BLaER1 treated with 17β-estradiol and CSF1 and Interleukin-3, amounts not matched to agents 10 nM and 100 nM (cell line): ENCODE results near the gene CARMIL3.

ENCODE experiments used
- H3K27ac ChIP-seq, 11 experiments: shearing (Covaris generic); formaldehyde crosslinking; 2 replicates each; pipeline ENCODE4 v1.8.1; 2022
- H3K27me3 ChIP-seq, 11 experiments: shearing (Covaris generic); formaldehyde crosslinking; 2 replicates each; pipeline ENCODE4 v1.8.1; 2022
- H3K36me3 ChIP-seq, 11 experiments: shearing (Covaris generic); formaldehyde crosslinking; 2 replicates each; pipeline ENCODE4 v1.8.1; 2022
- H3K4me1 ChIP-seq, 10 experiments: shearing (Covaris generic); formaldehyde crosslinking; 2 replicates each; pipeline ENCODE4 v1.8.1; 2022
- H3K4me2 ChIP-seq, 11 experiments: shearing (Covaris generic); formaldehyde crosslinking; 2 replicates each; pipeline ENCODE4 v1.8.1; 2022
- H3K4me3 ChIP-seq, 10 experiments: shearing (Covaris generic); formaldehyde crosslinking; 2 replicates each; pipeline ENCODE4 v1.8.1; 2022
- H3K9ac ChIP-seq, 11 experiments: shearing (Covaris generic); formaldehyde crosslinking; 2 replicates each; pipeline ENCODE4 v1.8.1; 2022
- H3K9me3 ChIP-seq, 11 experiments: shearing (Covaris generic); formaldehyde crosslinking; replicated peaks in 1 of 11; 2 replicates each; pipeline ENCODE4 v1.8.1; 2022
- H4K20me1 ChIP-seq, 11 experiments: shearing (Covaris generic); formaldehyde crosslinking; 2 replicates each; pipeline ENCODE4 v1.8.1; 2022
- Cebpa-rat ChIP-seq, 11 experiments: shearing (Covaris generic); IDR thresholded peaks; 2 replicates each; pipeline ENCODE4 v1.8.1; 2022

The CARMIL3 gene

DNA sequence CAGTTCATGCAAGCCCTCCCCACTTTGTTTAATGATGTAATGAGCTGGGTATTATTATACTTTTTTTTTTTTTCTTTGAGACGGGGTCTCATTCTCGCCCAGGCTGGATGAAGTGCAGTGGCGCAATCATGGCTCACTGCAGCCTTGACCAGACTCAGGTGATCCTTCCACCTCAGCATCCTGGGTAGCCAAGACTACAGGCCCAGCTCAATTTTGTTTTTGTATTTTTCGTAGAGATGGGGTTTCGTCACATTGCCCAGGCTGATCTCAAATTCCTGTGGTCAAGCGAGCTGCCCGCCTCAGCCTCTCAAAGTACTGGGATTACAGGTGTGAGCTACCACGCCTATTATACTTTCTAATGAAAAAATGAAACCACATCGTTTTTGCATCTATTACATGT lies 58.3 kb downstream of the CARMIL3 start:
- Histone ChIP-seq H3K9me3 (peaks cover 0 to 2% (median 0%) of the 10 kb centered on the region in 11 experiments; a peak in 3 of 22 replicates), H3K27ac (no peak overlapping the region)

DNA sequence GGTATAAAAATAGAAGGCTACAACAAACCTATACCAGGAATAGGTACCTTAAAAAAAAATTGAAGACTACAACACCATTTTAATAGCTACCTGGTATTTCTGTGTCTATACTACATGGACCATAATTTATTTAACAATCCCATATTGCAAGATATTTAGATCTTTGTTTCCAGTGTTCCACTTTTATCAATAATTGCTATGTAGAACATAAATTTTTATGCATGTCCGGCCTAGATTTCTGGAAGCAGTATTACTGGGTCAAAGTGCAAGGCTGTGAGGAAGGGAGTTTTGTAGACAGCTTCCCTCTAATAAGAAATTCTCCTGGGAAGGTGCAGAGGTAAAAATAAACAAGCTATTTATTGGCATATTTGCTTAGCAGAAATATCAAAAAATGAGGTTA lies 58.7 kb downstream of the CARMIL3 start:
- no peak overlapping the region for H3K4me3 ChIP-seq
- H3K4me1 ChIP-seq, result peaks cover 21 to 46% (median 28%) of the 10 kb centered on the region in 10 experiments
- H3K9me3 ChIP-seq, result no peaks in the 10 kb centered on the region
- H3K4me2 ChIP-seq, result 0 out of 22 replicates have a peak overlapping the region, but pooled peaks of 2 of the 11 experiments have one; percentile 2 to 15
- no peaks in the 10 kb centered on the region; a peak in 3 of 22 replicates for H4K20me1 ChIP-seq
- H3K36me3 ChIP-seq, result peaks cover 0 to 4% (median 0%) of the 10 kb centered on the region in 11 experiments; a peak in 1 of 22 replicates
- no peak for TF ChIP-seq Cebpa-rat (IDR thresholded peaks at IDR 0.05)
- no peak overlapping the region for H3K27ac ChIP-seq
- no peaks in the 10 kb centered on the region for H3K27me3 ChIP-seq
- no peak overlapping the region for H3K9ac ChIP-seq

More for the DNA sequence above, 58.3 kb downstream of the CARMIL3 start:
- H3K4me3 ChIP-seq, result no peak overlapping the region
- H3K27me3 ChIP-seq, result no peaks in the 10 kb centered on the region
- no peak overlapping the region for H3K9ac ChIP-seq
- no peak for TF ChIP-seq Cebpa-rat (IDR thresholded peaks at IDR 0.05)
- H3K4me2 ChIP-seq, result peak overlapping the region in 2 of 11 experiments; percentile 2 to 17; a peak in 1 of 22 replicates
- H4K20me1 ChIP-seq, result no peaks in the 10 kb centered on the region; a peak in 1 of 22 replicates
- H3K36me3 ChIP-seq, result peaks cover 0 to 7% (median 2%) of the 10 kb centered on the region in 11 experiments; a peak in 12 of 22 replicates
- H3K4me1 ChIP-seq, result peaks cover 19 to 47% (median 27%) of the 10 kb centered on the region in 10 experiments

DNA sequence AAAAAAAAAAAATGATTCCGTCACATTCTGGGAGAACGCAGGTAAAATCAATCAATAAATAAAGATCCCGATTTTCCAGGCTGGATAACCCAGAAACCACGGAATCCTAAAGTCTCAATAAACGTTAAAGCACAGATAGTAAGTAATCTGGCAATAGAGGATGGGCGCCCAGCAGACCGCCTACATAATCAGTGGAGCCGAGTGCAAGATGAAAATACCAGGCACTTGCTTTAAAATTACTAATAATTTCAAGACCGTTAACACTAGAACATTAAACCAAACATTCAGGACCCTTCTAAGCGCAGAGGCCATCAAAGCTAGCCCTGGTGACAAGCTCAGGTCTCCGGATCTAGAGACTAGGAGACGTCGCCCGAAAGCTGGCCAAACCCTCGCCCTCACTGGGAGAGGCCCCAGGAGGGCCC lies 61.6 kb downstream of the CARMIL3 start:
- Histone ChIP-seq H3K27ac (peak overlapping the region; percentile 87 to 99 (median 96)), H3K36me3 (peaks cover 16 to 27% (median 19%) of the 10 kb centered on the region in 11 experiments), H3K4me3 (peak overlapping the region; percentile 71 to 88 (median 76)), H3K27me3 (no peaks in the 10 kb centered on the region), H3K4me1 (peaks cover 25 to 52% (median 41%) of the 10 kb centered on the region in 10 experiments), H4K20me1 (peaks cover 0 to 8% (median 0%) of the 10 kb centered on the region in 11 experiments; a peak in 3 of 22 replicates), H3K4me2 (peak overlapping the region; percentile 80 to 99 (median 96)), H3K9me3 (no peaks in the 10 kb centered on the region), H3K9ac (peak overlapping the region; percentile 85 to 97 (median 90))
- TF ChIP-seq Cebpa-rat (IDR thresholded peaks at IDR 0.05), result no peak

DNA sequence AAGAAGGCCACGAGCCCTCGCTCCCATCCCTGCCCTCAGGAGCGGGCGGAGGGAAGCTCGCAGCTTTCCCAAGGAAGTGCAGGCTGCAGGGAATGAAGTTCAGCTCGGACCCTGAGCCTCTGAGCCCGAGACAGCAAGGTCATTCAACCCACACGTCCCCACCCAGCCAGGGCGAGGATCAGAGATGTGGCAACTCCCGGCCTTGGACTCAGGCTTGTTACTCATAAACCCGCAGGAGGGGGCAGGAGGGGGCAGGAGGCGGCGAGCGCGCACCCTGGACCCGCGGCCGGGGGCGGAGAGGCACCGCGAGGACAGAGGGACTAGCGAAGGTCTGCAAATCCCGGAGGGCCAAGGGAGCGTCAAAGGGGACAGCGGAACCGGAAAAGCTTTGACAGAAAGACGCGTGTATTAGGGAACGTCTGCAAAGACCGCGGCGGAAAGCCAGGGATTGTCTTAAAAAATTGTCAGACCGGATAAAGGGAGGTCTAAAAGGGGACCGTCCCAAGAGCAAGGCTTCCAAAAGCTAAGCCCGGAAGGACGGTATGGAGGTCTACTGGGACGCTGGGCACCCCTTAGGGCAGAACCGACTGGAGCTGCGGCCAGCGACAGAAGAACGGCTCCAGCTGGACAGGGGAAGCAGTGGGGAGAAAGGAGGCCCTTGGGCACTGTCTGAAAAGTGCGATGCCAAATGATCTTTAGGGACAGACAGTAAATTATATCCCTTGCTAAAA lies 62.2 kb downstream of the CARMIL3 start:
- Histone ChIP-seq H4K20me1 (peaks cover 0 to 8% (median 0%) of the 10 kb centered on the region in 11 experiments; a peak in 3 of 22 replicates), H3K36me3 (peaks cover 21 to 33% (median 24%) of the 10 kb centered on the region in 11 experiments), H3K4me3 (peak overlapping the region; percentile 71 to 88 (median 76)), H3K27ac (peak overlapping the region; percentile 87 to 99 (median 96)), H3K27me3 (no peaks in the 10 kb centered on the region), H3K4me1 (peaks cover 21 to 46% (median 35%) of the 10 kb centered on the region in 10 experiments), H3K9ac (peak overlapping the region; percentile 85 to 97 (median 90)), H3K9me3 (no peaks in the 10 kb centered on the region), H3K4me2 (peak overlapping the region; percentile 80 to 99 (median 96))
- TF ChIP-seq Cebpa-rat (IDR thresholded peaks at IDR 0.05), result peak in 5 of 11 experiments; percentile 37 to 71 (median 54); a peak in 7 of 22 replicates

DNA sequence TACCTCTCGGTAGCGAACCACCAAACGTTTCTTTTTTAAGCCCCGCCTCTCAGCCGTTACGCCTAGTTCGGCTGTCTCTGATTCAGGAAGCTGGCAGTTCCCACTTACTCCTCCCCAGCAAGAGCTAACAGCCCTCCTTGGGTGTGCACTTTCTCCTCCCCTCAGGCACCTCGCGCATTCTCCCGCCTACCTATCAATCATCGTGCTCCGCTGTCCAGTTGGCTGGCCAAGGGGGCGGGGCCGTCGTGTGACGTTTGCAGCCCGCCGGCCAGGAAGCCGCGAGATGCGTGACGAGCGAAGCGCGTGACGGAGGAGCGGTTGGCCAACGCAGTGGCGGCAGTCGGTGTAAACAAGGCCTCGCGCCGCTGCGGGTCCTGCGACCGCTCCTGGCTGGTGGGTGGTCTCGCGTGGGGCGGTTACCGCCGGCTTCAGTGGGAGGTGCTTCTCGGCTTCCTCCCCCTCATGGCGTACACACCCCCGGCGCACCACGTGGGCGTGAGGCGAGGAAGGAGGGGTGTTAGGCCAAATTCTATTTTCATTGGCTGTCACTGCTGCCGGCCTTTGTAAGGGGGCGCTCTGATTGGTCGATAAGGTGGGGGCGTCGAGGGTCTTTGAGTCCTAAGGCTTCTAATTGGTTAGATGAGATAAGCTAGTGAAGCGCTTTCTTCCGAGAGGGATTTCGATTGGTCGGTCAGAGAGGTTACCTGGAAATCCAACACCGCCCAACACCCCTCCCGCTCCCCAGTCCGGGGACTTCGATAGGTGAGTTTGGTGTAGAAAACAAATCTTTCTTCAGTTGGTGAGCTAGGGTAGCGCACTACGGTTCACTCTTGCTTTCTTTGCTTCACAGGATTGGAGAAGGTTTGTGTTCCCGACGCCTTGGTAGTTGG lies 63.0 kb downstream of the CARMIL3 start, which contains the start of the genes DCAF11 and NRL:
Gene DCAF11, plus strand, starts transcription at position 246 of the 890 bp plus-strand sequence. CDS start 818 bp downstream, outside the sequence.
Gene NRL, minus strand, starts transcription at position 418 of the 890 bp plus-strand sequence. CDS start 32,101 bp downstream, outside the sequence.
- H3K36me3 ChIP-seq, result peaks cover 29 to 41% (median 32%) of the 10 kb centered on the region in 11 experiments
- peak within 1 kb of the TSS; percentile 85 to 97 (median 90) for H3K9ac ChIP-seq
- H3K4me3 ChIP-seq, result peak within 1 kb of the TSS; percentile 71 to 88 (median 76)
- peak within 1 kb of the TSS; percentile 96 to 100 (median 98) for H3K4me2 ChIP-seq
- peak within 1 kb of the TSS; percentile 87 to 99 (median 96) for H3K27ac ChIP-seq
- no peak for TF ChIP-seq Cebpa-rat (IDR thresholded peaks at IDR 0.05)
- peaks cover 21 to 40% (median 31%) of the 10 kb centered on the region in 10 experiments for H3K4me1 ChIP-seq
- no peaks in the 10 kb centered on the region for H3K9me3 ChIP-seq
- H3K27me3 ChIP-seq, result no peaks in the 10 kb centered on the region
- H4K20me1 ChIP-seq, result peaks cover 0 to 8% (median 0%) of the 10 kb centered on the region in 11 experiments; a peak in 3 of 22 replicates

DNA sequence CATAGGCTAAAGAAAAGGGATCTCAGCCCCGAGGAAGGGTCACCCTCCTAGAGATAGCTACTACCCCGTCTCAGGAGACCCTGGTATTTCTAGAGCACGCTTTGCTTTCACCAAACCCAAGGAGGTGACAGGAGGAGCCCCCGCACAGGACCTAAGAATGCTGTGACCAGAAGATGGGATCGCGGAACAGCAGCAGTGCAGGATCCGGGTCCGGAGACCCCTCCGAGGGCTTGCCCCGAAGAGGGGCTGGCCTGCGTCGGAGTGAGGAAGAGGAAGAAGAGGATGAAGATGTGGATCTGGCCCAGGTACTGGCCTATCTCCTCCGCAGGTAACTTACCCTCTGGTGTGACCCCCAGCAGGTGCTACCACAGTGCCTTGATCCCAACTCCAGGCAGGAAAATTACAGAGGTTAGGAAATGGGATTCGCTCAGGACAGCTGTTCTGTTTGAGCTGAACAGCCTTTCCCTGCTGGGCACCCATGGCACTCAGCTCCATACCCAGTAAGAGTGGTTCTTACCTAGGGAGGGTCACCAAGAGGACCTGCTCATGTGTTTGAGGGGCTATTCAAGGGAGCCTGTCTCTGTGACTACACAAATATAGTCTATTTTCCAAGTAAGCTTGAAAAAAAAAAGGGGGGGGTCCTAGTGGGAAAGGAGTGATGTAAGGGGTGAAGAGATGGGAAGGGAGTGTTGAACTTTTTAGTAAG lies 63.8 kb downstream of the CARMIL3 start:
- peaks cover 0 to 8% (median 0%) of the 10 kb centered on the region in 11 experiments; a peak in 3 of 22 replicates for H4K20me1 ChIP-seq
- peak overlapping the region; percentile 85 to 97 (median 90) for H3K9ac ChIP-seq
- peak overlapping the region; percentile 96 to 100 (median 97) for H3K4me2 ChIP-seq
- peaks cover 37 to 49% (median 40%) of the 10 kb centered on the region in 11 experiments for H3K36me3 ChIP-seq
- no peaks in the 10 kb centered on the region for H3K9me3 ChIP-seq
- TF ChIP-seq Cebpa-rat (IDR thresholded peaks at IDR 0.05), result no peak
- H3K4me3 ChIP-seq, result peak overlapping the region; percentile 71 to 88 (median 76)
- peaks cover 18 to 33% (median 27%) of the 10 kb centered on the region in 10 experiments for H3K4me1 ChIP-seq
- peak overlapping the region; percentile 87 to 99 (median 96); a peak in 21 of 22 replicates for H3K27ac ChIP-seq
- no peaks in the 10 kb centered on the region for H3K27me3 ChIP-seq

DNA sequence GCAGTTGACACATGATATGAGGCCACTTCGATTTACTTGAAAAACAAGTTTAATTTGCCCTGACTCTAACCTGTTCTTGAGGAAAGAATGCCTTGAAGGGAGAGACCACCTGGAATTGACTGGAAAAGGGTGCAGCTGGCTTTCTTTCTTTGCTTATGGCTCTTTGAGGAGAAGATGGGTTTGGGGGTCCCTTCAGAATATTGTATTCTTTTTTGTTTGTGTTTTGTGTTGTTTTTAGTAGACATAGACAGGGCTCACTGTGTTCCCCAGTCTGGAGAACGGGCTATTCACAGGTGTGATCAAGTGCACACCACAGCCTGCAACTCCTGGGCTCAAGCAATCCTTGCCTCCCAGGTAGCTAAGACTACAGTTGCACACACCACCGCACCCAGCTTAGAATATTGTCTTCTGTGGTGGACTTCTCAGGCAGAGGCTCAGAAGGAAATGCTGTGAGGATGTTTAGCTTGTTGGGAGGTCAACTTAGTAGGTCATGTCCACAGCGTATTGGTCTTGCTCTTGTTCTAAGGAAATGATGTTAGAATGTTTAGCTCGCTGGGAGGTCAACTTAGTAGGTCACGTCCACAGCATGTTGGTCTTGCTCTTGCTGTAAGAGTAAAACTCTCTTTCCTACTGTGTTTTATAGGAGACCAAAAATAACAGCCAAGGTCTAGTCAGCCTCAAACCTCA lies 64.5 kb downstream of the CARMIL3 start:
- H3K4me3 ChIP-seq, result peak overlapping the region; percentile 71 to 88 (median 76)
- H3K9ac ChIP-seq, result peak overlapping the region; percentile 85 to 97 (median 90); a peak in 20 of 22 replicates
- no peaks in the 10 kb centered on the region for H3K27me3 ChIP-seq
- peak overlapping the region in 1 of 11 experiments; percentile 95; a peak in 1 of 22 replicates for H3K27ac ChIP-seq
- peaks cover 44 to 53% (median 47%) of the 10 kb centered on the region in 11 experiments for H3K36me3 ChIP-seq
- H3K4me1 ChIP-seq, result peaks cover 14 to 28% (median 24%) of the 10 kb centered on the region in 10 experiments
- H4K20me1 ChIP-seq, result peaks cover 0 to 8% (median 0%) of the 10 kb centered on the region in 11 experiments; a peak in 3 of 22 replicates
- no peak for TF ChIP-seq Cebpa-rat (IDR thresholded peaks at IDR 0.05)
- H3K9me3 ChIP-seq, result no peaks in the 10 kb centered on the region
- H3K4me2 ChIP-seq, result peak overlapping the region; percentile 96 to 100 (median 97)
